B cell (primary cell): Measurements from ENCODE around the gene SNPH. TPM values are rescaled to one million over a fixed set of nuclear protein-coding genes. Genes with fewer than 3 reads are reported as not detected.
A peak's percentile ranks its signal among the peaks of the same experiment; 100 is the strongest.

Experiments used
- ATAC-seq: fragments of 200-7000 bp; cut with Tn5 transposase; one replicate; pipeline ENCODE4 v1.10.0; 2021; ENCODE audit warnings: low read depth, mild to moderate bottlenecking, moderate number of reproducible peaks, moderate library complexity
- CTCF ChIA-PET: fragments of 350-600 bp; sonication (Branson Sonifier 250); formaldehyde crosslinking; loops from one replicate; lab custom pipeline; 2021; ENCODE audit warnings: antibody characterized with exemption, inconsistent platforms; lab: Charles Lee
- POLR2A ChIA-PET: fragments of 350-600 bp; sonication (Branson Sonifier 250); formaldehyde crosslinking; loops from one replicate; lab custom pipeline; 2021; ENCODE audit warnings: antibody characterized with exemption; lab: Charles Lee
- DNase-seq: peaks from one replicate; pipeline ENCODE4 v3.0.0; 2013
- H2AFZ ChIP-seq: 2 replicates; pipeline ENCODE4 v1.6.1; 2012; ENCODE audit warnings: mild to moderate bottlenecking, low read depth, low read length; ENCODE audit not compliant: insufficient read depth, poor library complexity, severe bottlenecking
- H3K27ac ChIP-seq, 2 donors: 1 replicate in 1 of 2; 2 replicates in 1 of 2; pipeline ENCODE4 v1.5.1; 2012 to 2013; ENCODE audit warnings: low read length in 2 of 2, mild to moderate bottlenecking in 2 of 2, moderate library complexity in 1 of 2
- H3K27me3 ChIP-seq, 4 experiments: fragments of 200-600 bp in 1 of 4; sonication (generic) in 1 of 4; replicated peaks in 1 of 4; 1 replicate in 2 of 4; 2 replicates in 2 of 4; pipeline versions ENCODE4 v1.6.1 to v1.7.0; 2013 to 2016; ENCODE audit warnings: low read length in 3 of 4, mild to moderate bottlenecking in 2 of 4, mixed read lengths in 1 of 4, moderate library complexity in 1 of 4; ENCODE audit not compliant: insufficient read depth in 4 of 4, control insufficient read depth in 3 of 4; ENCODE audit errors: control extremely low read depth in 1 of 4
- H3K36me3 ChIP-seq, 2 experiments: replicated peaks in 1 of 2; 1 replicate in 1 of 2; 2 replicates in 1 of 2; pipeline versions ENCODE4 v1.6.1 to v1.7.1; 2013; ENCODE audit warnings: low read length in 1 of 2; ENCODE audit not compliant: insufficient read depth in 2 of 2, control insufficient read depth in 1 of 2; ENCODE audit errors: control extremely low read depth in 1 of 2, extremely low read depth in 1 of 2
- H3K4me1 ChIP-seq, 2 donors: fragments of 200-600 bp in 1 of 2; sonication (generic) in 1 of 2; 1 replicate in 1 of 2; 2 replicates in 1 of 2; pipeline versions ENCODE4 v1.5.1 to v1.6.1; 2013 to 2017; ENCODE audit warnings: low read length in 2 of 2; ENCODE audit not compliant: control insufficient read depth in 2 of 2, insufficient read depth in 2 of 2
- H3K4me2 ChIP-seq: replicated peaks from 2 replicates; pipeline ENCODE3; 2012; ENCODE audit warnings: mild to moderate bottlenecking, low read depth, low read length; ENCODE audit not compliant: poor library complexity, severe bottlenecking
- H3K4me3 ChIP-seq, 5 experiments: fragments of 200-600 bp in 1 of 5; sonication (generic) in 1 of 5; 1 replicate in 3 of 5; 2 replicates in 2 of 5; pipeline versions ENCODE4 v1.5.1 to v1.7.0; 2011 to 2016; ENCODE audit warnings: low read length in 4 of 5, mild to moderate bottlenecking in 4 of 5, low read depth in 2 of 5, control low read depth in 1 of 5, moderate library complexity in 1 of 5; ENCODE audit not compliant: insufficient read depth in 1 of 5; ENCODE audit errors: control extremely low read depth in 1 of 5, extremely low read depth in 1 of 5
- H3K79me2 ChIP-seq: fragments of 200-600 bp; sonication (generic); one replicate; pipeline ENCODE4 v1.6.0; 2016; ENCODE audit warnings: low read length; ENCODE audit not compliant: control insufficient read depth, insufficient read depth
- H3K9ac ChIP-seq: fragments of 200-600 bp; sonication (generic); 2 replicates; pipeline ENCODE4 v1.6.1; 2017; ENCODE audit warnings: mild to moderate bottlenecking, low read length, moderate library complexity
- H3K9me3 ChIP-seq, 3 donors: one replicate each; pipeline versions ENCODE4 v1.6.1 to v1.7.1; 2013; ENCODE audit warnings: low read length in 2 of 3; ENCODE audit not compliant: control insufficient read depth in 2 of 3, insufficient read depth in 1 of 3; ENCODE audit errors: control extremely low read depth in 1 of 3
- H4K20me1 ChIP-seq: 2 replicates; pipeline ENCODE4 v1.6.0; 2012; ENCODE audit warnings: mild to moderate bottlenecking, low read length; ENCODE audit not compliant: insufficient read depth, control insufficient read depth, poor library complexity, severe bottlenecking
- H3K27ac Mint-ChIP-seq: one replicate; pipeline ENCODE4 v1.8.0; 2021; ENCODE audit warnings: mixed read lengths
- H3K27me3 Mint-ChIP-seq: one replicate; pipeline ENCODE4 v1.8.0; 2021; ENCODE audit warnings: mixed read lengths
- H3K4me1 Mint-ChIP-seq: one replicate; pipeline ENCODE4 v1.8.0; 2021; ENCODE audit warnings: mixed read lengths
- H3K4me3 Mint-ChIP-seq: one replicate; pipeline ENCODE4 v1.8.0; 2021; ENCODE audit warnings: mixed read lengths
- H3K9me3 Mint-ChIP-seq: one replicate; pipeline ENCODE4 v1.8.0; 2022; ENCODE audit warnings: mixed read lengths; ENCODE audit not compliant: insufficient read depth
- EZH2 ChIP-seq: IDR thresholded peaks from 2 replicates; pipeline ENCODE4 v1.6.1; 2012; ENCODE audit warnings: borderline replicate concordance, low read depth, mild to moderate bottlenecking, moderate library complexity, low read length; ENCODE audit not compliant: insufficient read depth, poor library complexity, severe bottlenecking
- WGBS: methylation state at CpG from one replicate; pipeline ENCODE4 v1.1.5; 2013; ENCODE audit warnings: missing lambda C conversion rate; ENCODE audit not compliant: insufficient coverage; 5-methylcytosine and 5-hydroxymethylcytosine counted together
- intact Hi-C: fragments of 100-400 bp; cut with micrococcal nuclease; formaldehyde crosslinking; loops from one replicate; pipeline ENCODE4 v1.10.0; 2022
- polyA plus RNA-seq: library from polyadenylated mRNA; depleted of rRNA; stranded (reverse); fragments of >200 nt; gene quantifications from 2 replicates; pipeline ENCODE4 v1.2.3, GENCODE V29; 2012
- total RNA-seq, 2 donors: library from RNA; stranded (reverse); fragments of 120-200 nt in 1 of 2; gene quantifications; 1 replicate in 1 of 2; 2 replicates in 1 of 2; pipeline versions ENCODE4 v1.2.3 to v1.2.4, GENCODE V29; 2013 to 2022
- TF ChIP-seq, protein P1 (sequence below): fragments of 200-600 bp; IDR thresholded peaks from one replicate; pipeline ENCODE4 v1.8.0; 2022; ENCODE audit warnings: antibody characterized with exemption, mild to moderate bottlenecking

SNPH gene
- total and polyA plus RNA-seq, 2 donors (not counting 1 experiment from before 2014, with no cell fraction given), result 0.67 to 3.0 TPM

DNA sequence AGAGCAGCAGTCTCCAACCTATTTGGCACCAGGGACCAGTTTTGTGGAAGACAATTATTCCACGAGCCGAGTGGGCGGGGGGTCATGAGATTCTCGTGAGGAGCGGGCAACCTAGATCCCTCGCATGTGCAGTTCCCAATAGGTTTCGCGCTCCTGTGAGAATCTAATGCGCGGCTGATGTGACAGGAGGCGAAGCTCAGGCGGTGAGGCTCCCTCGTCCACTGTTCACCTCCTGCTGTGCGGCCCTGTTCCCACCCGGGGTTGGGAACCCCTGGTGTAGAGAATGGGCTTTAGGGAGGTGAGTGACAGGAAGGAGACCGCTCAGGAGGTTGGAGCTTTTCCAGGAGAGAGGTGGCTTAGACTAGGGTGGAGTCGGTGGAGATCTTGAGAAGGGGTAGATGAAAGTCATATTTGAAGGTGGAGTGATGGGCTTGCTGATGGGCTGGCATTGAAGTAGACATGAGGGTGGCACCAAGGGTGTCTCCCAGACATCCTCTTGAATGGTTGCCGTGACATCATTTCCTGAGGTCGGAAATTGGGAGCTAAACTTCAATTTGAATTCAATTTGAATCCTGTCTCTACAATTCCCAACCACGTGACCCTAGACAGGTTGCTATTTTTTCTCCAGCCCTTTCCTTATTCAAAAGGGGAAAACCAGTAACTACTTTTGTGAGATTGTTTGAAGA is 41.7 kb upstream of the SNPH start:
- Mint-ChIP-seq H3K27me3 (peaks cover 23% of the 10 kb centered on the region), H3K4me1 (peaks cover 16% of the 10 kb centered on the region), H3K4me3 (peak overlapping the region; percentile 35), H3K27ac (no peak overlapping the region), H3K9me3 (no peaks in the 10 kb centered on the region)
- Histone ChIP-seq H3K4me1 (peaks cover 16 to 17% of the 10 kb centered on the region in 2 donors), H3K27me3 (peaks cover 1 to 22% (median 17%) of the 10 kb centered on the region in 4 experiments), H3K9me3 (peaks cover 0 to 24% (median 0%) of the 10 kb centered on the region in 3 donors), H3K36me3 (no peaks in the 10 kb centered on the region), H4K20me1 (no peaks in the 10 kb centered on the region), H2AFZ (no peak overlapping the region), H3K9ac (no peak overlapping the region), H3K4me2 (no peak overlapping the region), H3K79me2 (no peaks in the 10 kb centered on the region), H3K27ac (no peak overlapping the region), H3K4me3 (no peak overlapping the region)
- ChIA-PET POLR2A (no interaction called here), CTCF (interaction anchor here (1.2 kb wide), 1 partner anchor 12 kb away, joined by 3 read pairs; no protein-coding TSS in a partner anchor)
- ATAC-seq (no peak), DNase-seq (peak; percentile 14)
- TF ChIP-seq EZH2, result no peak
- TF ChIP-seq, protein P1, sequence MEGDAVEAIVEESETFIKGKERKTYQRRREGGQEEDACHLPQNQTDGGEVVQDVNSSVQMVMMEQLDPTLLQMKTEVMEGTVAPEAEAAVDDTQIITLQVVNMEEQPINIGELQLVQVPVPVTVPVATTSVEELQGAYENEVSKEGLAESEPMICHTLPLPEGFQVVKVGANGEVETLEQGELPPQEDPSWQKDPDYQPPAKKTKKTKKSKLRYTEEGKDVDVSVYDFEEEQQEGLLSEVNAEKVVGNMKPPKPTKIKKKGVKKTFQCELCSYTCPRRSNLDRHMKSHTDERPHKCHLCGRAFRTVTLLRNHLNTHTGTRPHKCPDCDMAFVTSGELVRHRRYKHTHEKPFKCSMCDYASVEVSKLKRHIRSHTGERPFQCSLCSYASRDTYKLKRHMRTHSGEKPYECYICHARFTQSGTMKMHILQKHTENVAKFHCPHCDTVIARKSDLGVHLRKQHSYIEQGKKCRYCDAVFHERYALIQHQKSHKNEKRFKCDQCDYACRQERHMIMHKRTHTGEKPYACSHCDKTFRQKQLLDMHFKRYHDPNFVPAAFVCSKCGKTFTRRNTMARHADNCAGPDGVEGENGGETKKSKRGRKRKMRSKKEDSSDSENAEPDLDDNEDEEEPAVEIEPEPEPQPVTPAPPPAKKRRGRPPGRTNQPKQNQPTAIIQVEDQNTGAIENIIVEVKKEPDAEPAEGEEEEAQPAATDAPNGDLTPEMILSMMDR, result no peak
- 88% methylated on average over 19 of the region's 20 CpGs for WGBS
- intact Hi-C loops, result loop anchor here (10.0 kb wide), 2 partner anchors 110 to 240 kb away; partner anchors contain the start of genes NSFL1C and PSMF1

DNA sequence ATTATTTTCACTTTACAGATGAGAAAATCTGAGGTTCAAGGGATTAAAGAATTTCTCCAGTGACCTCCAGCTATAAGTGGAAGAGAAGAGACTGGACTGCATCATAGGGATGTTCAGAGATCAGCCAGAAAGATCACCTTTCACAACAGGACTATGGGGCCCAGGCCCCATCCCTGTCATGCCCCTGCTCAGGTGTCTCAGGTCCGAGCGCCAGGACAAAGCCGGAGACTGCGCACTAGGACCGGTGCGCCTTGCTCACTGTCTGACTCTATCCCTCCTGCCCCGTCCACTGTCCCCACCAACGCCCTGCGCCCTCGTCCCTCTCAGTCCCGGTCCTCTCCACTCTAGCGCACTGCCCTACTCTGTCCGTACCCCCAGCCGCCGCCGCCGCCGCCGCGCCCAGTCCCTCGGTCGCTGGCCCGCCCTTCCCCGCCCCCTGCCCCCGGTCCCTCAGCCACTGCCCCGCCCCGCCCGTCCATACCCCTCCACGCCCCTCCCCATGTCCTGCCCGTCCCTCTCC is 40.8 kb upstream of the SNPH start:
- Mint-ChIP-seq H3K4me1 (peaks cover 16% of the 10 kb centered on the region), H3K4me3 (peak overlapping the region; percentile 79), H3K27me3 (peaks cover 26% of the 10 kb centered on the region), H3K9me3 (no peaks in the 10 kb centered on the region), H3K27ac (no peak overlapping the region)
- CTCF ChIA-PET, result interaction anchor here (0.8 kb wide), 1 partner anchor 408 kb away, joined by 3 read pairs; no protein-coding TSS in a partner anchor
- intact Hi-C loops, result loop anchor here (10.0 kb wide), 2 partner anchors 111 to 239 kb away; partner anchors contain the start of genes NSFL1C and PSMF1
- Histone ChIP-seq H3K79me2 (no peaks in the 10 kb centered on the region), H3K4me3 (peak overlapping the region in 2 of 5 experiments; percentile 25 to 34), H3K9me3 (peaks cover 0 to 24% (median 0%) of the 10 kb centered on the region in 3 donors), H3K4me2 (peak overlapping the region; percentile 52), H3K9ac (no peak overlapping the region), H3K36me3 (no peaks in the 10 kb centered on the region), H3K27me3 (peaks cover 1 to 31% (median 23%) of the 10 kb centered on the region in 4 experiments), H3K27ac (no peak overlapping the region), H3K4me1 (peaks cover 16 to 17% of the 10 kb centered on the region in 2 donors), H2AFZ (peak overlapping the region; percentile 38), H4K20me1 (no peaks in the 10 kb centered on the region)
- WGBS, result 33% methylated on average over 12 of the region's 30 CpGs
- POLR2A ChIA-PET, result no interaction called here
- no peak for TF ChIP-seq EZH2
- TF ChIP-seq, protein P1, result no peak
- DNase-seq (no peak), ATAC-seq (no peak)
